NCI-H1092 treated with DMSO at 0.1 percent for 48 hours (cell line): ENCODE results near the gene MAPK4.
"Not testable (repeated sequence)": the region's sequence is repeated elsewhere in the genome, so short reads cannot be mapped to it uniquely, and the experiment has no call there.

ENCODE experiments used
- DNase-seq: peaks from one replicate; lab custom pipeline; 2025; lab: John Stamatoyannopoulos, UW

Gene MAPK4

GRCh38 chr18:50573679-50574078 lies 13.8 kb downstream of the MAPK4 start:
- no peak for DNase-seq

DNA sequence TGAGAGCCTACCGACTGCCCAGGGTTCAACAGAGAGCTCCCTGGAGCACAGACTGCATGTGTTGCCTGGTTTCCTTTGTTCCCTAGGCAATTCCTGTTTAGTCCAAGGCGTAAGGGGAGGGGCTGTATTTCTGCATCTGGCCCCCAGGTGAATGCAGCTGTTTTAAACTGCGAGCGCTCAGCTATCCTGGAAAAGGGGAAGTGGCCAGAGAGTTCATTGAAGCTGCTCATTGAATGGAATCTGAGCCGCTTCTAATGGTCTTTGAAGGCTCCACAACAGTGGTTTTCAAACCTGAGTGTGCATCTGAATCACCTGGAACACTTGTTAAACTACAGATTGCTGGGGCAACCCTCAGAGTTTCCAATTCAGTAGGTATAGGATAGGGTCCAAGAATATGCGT lies 18.1 kb downstream of the MAPK4 start:
- DNase-seq: no peak

GRCh38 chr18:50578651-50579050 lies 18.8 kb downstream of the MAPK4 start:
- DNase-seq: no peak

DNA sequence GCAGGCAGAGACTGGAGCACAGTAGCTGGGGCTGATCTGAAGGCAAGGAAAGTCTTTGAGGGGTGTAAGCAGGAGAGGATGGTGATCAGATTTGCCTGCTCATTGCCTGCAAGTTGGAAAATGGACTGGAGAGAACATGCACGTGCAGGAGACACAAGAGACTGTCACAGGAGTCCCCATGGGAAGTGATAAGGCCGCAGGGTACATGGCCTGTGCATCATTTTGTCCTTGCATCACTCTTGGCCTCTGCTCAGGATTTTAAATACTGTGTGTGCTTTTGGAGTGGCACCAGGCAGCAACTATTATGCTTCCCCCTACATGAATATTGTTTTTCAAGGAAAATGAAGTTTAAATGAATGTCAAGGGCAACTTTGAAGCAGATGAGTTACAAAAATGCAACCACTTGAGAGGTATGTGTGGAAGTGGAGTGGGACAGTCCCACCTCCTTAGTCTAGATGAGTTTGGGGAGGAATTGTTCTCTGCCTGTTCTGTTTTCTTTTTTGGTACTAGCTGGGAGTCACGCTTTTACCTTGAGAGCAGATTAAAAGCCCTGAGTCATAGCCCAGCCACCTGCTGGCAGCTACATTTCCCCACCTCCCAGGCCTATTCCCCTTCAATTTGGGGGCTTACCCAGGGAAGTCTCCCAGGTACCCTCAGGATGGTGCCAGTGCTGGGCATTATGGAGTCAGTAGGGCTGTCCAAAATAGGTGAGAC lies 19.3 kb downstream of the MAPK4 start:
- no peak for DNase-seq

DNA sequence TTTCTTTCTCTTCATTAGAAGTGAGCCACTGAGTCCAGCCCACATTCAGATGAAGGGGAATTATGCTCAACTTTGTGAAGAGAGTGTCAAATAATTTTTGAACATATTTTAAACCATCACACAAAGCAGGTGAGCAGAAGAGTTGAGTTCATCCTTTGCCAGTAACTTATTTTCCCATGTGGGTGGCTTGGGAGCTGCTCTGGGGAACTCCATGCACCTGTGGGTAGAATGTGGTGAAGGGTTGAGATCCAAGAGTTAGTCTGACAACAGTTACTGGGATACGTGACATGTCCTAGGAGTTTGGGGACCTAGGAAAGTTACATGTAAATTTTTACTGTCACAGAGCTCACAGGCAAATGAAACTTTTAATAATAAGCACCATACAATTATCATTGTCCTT lies 21.6 kb downstream of the MAPK4 start:
- DNase-seq: no peak

- DNase-seq: no peak
Measured at GRCh38 chr18:50582500-50582899, 22.6 kb downstream of the MAPK4 start.

GRCh38 chr18:50586710-50587109 lies 26.8 kb downstream of the MAPK4 start:
- DNase-seq: no peak

GRCh38 chr18:50590593-50590992 lies 30.7 kb downstream of the MAPK4 start:
- DNase-seq: peak; percentile 68

DNA sequence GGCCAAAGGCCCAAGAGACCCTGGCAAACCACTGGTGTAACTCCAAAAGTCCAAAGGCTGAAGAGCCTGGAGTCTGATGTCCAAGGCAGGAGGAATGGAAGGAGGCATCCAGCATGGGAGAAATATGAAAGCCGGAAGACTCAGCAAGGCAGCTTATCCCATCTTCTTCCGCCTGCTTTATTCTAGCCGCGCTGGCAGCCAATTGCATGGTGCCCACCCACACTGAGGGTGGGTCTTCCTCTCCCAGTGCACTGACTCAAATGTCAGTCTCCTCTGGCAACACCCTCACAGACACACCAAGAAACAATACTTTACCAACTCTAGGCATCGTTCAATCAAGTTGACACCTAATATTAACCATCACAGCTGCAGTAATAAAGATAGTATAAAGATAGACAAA lies 34.1 kb downstream of the MAPK4 start:
- DNase-seq: no peak

DNA sequence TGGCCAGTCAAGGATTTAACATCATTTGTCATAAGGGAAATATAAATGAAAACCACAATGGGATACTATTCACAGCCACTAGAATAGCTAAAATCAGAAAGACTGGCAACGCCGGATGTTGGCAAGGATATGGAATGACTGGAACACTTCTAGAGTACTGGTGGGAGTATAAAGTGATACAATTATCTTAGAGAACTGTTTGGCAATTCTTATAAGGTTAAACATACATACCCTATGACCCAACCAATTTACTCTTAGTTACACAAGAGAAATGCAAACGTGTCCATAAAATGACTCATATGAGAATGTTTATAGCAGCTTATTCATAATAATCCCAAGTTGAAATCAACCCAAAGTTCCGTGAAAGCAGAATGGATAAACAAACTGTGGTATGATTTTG lies 35.1 kb downstream of the MAPK4 start:
- no peak for DNase-seq

DNA sequence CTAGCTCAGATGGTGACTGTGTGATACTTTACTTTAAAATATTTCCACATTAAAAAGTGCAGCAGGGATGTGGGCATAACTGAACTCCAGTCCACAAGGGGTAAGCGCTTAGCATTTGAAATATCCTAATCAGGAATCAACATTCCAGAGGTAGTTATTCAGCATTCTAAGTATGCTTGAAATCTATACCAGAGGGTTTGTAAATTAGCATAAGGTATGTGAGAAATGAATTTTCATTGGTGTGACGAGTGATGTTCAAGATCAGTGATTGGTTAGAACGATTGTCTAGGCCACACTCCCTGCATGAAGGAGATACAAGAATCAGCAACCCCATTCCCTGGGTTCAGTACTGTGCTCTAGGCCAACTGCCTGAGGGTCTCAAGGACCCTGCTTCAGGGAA lies 42.6 kb downstream of the MAPK4 start:
- DNase-seq: no peak

- DNase-seq: no peak
Measured at GRCh38 chr18:50606609-50607008, 46.7 kb downstream of the MAPK4 start.

GRCh38 chr18:50607378-50607926 lies 47.6 kb downstream of the MAPK4 start:
- DNase-seq: no peak

- DNase-seq: not testable (repeated sequence)
Measured at GRCh38 chr18:50609171-50609570, 49.3 kb downstream of the MAPK4 start.

DNA sequence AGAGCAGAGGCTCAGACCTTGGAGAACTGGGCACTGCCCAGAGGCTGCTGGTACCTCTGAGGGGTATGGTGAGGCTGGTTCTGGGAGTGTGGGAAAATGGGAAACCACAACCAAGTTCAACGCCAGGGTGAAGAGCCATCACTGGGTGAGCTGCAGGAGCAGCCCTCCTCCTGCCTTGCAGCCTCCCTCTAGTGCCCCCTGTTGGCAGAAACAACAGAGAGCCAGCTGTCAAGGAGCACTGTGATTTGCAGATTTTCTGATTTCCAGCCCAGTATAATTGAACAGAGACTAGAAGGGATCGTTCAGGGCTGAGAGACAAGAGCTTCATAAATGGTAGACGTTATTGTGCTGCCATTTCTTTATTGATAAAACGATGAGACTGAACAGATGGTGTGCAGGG lies 50.5 kb downstream of the MAPK4 start:
- no peak for DNase-seq

DNA sequence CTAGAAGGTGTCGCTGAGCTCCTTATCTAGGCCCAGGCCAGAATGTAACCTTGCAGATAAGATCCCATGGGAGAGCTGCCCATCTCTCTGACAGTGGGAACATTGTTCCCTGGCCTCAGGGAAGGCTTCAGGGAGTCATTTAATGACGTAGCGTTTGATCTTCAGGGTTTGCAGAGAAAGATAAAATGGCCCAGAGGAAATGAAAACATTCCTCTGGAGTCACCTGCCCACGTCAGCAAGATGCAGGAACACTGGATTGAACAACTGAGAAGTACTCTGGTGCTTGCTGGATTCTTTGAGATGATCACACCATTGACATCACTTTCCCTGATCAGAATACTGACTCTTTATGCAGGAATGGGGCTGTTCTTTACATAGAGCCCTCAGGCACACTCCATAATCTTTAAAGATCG lies 51.6 kb downstream of the MAPK4 start:
- no peak for DNase-seq

GRCh38 chr18:50614838-50615237 lies 55.0 kb downstream of the MAPK4 start:
- no peak for DNase-seq

DNA sequence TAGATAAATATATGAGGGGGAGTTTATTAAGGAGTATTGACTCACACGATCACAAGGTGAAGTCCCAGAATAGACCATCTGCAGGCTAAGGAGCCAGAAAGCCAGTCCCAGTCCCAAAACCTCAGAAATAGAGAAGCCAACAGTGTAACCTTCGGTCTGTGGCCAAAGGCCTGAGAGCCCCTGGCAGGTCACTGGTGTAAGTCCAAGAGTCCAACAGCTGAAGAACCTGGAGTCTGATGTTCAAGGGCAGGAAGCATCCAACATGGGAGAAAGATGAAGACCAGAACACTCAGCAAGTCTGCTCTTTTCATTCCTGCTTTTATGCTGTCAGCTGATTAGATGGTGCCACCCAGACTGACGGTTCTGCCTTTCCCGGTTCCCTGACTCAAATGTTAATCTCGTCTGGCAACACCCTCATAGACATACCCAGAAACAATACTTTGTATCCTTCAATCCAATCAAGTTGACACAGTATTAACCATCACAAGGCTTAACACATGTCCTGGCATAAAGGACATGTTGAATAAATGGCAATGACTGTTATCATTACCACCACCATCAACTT lies 56.7 kb downstream of the MAPK4 start:
- no peak for DNase-seq

DNA sequence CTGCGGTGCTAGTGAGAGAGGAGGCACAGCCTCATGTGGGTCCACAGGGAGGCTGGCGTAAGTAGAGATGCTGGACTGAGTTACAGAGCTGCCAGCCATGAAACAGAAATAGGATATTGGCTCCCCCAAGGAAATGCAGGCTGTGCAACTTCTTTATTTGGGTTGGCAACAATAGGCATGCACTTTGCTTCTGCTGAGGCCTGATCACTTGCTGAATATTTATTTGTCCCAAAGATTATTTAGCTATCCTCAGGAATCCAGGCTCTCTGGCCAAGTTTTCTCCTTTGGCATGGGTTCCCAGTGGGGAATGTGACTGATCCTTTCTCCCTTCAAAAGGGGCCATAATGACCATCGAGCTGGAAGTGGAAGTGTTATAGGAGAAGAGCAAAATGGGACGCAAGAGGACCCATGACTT lies 60.0 kb downstream of the MAPK4 start:
- DNase-seq: no peak

DNA sequence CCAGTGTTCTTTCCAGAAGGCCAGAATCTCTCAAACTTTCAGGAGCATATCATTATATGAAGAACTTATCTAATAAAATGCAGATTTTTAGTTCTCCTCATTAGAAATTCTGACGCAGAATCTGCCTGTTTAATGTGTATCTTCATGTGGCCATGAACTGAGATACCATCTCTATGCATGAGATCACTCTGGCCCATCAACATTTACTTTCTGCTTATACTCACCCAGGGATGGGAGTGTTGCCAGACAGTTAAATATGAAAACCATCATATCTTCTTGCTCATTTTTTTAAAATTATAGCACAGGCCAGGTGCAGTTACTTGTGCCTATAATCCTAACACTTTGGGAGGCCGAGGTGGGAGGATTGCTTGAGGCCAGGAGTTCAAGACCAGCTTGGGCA lies 60.4 kb downstream of the MAPK4 start:
- DNase-seq: no peak

- no peak for DNase-seq
Measured at GRCh38 chr18:50621366-50621765, 61.5 kb downstream of the MAPK4 start.

- no peak for DNase-seq
Measured at GRCh38 chr18:50622320-50622719, 62.4 kb downstream of the MAPK4 start.

- DNase-seq: no peak
Measured at GRCh38 chr18:50622865-50623393, 63.0 kb downstream of the MAPK4 start.
